Astrocyte of the hippocampus (primary cell): ENCODE results near the gene RBM26.
A peak's percentile ranks its signal among the peaks of the same experiment; 100 is the strongest.
"Not testable (repeated sequence)": the region's sequence is repeated elsewhere in the genome, so short reads cannot be mapped to it uniquely, and the experiment has no call there.

ENCODE experiments used
- DNase-seq: peaks from one replicate; pipeline ENCODE4 v3.0.0; 2011; ENCODE audit warnings: low read depth, low spot score

RBM26 gene

GRCh38 chr13:79387853-79388252 is 18.2 kb downstream of the RBM26 start:
- no peak for DNase-seq

DNA sequence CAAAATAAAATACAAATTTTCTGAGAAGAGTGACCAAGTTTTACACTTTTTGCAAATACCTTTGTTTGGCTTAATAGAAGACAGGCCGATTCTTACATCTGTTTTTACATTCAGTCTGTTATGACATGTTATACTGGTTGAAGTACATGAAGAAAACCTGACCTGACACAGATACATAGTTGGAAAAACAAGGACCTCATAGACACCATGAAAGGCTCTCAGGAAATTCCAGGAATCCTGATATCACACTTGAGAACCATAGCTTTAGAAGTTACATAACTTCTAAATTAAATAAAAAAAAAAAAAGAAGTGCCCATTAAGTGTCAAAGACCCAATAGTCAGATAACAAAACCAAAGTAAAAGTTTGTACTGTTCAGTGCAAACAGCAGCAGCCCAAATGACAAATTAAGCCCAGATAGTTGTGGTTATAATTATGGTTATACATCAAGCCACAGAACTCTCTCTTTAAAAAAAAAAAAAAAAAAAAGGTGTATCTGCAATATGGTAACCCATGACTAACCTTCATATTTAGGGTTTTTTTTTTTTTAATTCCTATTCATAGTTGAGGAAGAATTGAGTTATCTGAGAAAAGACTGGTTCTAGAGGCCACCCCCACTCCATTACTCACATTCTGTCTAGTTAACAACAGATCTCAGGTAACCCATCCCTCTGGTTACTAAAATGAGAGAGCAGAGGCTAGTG is 19.8 kb downstream of the RBM26 start:
- no peak for DNase-seq

DNA sequence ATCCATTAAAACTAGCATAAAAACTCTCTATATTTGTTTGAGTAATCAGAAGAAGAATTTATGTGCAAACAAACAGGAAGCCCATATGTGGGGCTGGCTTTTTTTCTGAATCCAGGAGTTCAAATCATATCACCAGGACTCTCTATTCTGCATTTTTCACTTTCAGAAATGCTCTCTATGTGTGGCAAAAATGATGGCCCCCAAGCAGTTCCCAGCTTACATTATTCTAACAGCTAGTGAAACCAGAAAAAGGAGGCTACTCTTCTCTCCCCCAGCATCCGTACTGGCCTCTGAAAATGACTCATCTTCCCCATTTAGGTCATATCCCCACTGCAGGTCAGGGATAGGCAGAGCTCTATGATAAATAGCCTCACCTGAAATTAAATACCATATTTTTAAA is 20.4 kb downstream of the RBM26 start:
- no peak for DNase-seq

GRCh38 chr13:79384022-79384610 is 21.9 kb downstream of the RBM26 start:
- DNase-seq, result no peak

DNA sequence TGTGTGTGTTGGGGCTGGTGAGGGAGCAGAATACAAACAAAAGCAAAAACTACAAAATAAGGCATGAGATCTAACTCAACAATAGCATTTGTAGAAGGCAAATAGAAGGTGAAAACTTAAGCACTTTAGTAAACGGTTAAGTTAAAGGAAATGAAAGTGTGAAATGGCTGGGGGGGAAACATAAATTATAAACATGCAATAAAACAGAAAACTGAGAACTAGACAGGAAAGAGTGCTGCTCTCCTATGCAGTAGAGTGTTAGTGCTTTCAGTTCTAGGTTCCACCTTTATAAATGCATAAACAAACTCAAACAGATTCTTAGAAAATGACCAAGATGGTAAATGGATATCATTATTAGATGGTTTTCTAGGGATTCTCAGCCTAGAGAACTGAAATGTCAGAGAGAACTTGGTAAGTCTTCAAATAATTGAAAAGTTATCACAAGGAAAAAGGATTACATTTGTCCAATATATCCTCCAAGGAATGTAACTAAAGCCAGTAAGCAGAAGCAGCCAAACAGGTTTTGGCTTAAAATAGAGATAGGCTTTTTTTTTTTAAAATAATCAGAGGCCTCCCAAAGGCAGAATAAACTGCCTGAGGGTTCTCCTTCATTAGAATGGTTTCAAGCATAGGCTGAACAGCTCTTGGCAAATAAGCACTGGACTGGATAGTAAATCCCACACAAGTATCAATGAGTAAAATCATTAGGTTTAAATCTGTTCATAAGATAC is 23.3 kb downstream of the RBM26 start:
- DNase-seq, result no peak

- DNase-seq, result no peak
Observed at GRCh38 chr13:79380997-79381396, 25.1 kb downstream of the RBM26 start.

DNA sequence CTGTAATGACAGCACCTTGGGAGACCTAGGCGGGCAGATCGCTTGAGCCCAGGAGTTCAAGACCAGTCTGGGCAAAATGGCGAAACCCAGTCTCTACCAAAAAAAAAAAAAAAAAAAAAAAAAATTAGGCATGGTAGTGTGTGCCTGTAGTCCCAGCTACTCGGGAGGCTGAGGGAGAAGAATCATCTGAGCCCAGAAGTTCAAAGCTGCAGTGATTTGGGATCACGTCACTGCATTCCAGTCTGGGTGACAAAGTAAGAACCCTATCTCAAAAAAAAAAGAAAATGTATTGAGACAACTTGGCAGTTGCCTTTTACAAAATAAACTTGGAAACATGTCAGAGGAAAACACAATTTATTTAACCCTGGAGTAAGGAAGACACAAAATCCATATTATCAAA is 26.8 kb downstream of the RBM26 start:
- no peak for DNase-seq

DNA sequence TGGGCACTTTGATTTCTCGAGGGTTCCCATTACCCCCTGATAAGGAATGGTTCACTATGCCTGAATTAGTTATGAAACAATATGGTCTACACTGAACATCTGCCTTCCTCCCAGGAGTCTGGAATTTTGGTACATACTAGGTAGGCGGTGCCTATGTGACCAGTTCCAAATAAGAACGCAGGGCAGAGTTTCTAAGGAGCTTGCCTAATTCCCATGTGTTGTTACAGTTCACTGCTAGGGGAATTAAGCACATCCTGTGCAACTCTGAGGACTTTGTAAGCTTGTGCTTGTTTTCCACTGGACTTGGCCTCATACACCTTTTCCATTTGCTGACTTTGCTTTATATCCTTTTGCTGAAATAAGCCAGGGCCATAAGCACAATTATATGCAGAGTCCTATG is 29.2 kb downstream of the RBM26 start:
- DNase-seq, result no peak

DNA sequence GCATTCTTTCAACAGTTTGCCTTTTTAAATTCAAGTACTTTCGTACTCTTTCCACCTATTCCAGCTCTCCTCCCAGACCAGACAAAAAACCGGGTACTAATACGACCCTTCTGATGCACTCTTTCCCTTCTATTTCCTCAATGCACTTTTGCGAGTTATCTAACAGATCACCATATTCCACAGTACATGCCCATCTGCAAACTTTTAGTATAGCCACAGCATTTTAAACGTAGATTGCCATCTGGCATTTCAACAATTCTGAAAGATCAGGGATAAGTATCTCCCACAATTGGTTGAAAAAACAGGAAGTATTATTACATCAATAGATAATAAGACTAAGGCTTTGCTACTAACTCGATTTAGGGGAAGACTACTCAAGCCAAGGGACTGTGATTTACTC is 31.5 kb downstream of the RBM26 start:
- no peak for DNase-seq

DNA sequence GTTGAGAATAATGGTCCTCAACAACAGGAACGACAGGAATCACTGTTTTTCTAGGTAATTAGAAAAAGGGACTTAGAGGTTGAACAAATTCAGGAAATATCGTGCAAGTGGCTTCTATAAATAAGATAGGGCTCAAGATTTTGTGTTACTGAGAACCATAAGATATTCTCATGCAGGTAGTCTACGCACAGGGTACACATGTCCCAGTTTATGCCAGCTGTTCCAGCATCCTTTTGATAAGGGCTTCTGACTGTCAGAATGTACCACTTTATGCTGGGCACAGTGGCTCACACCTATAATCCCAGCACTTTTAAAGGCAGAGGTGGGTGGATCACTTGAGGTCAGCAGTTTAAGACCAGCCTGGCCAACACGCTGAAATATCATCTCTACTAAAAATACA is 32.1 kb downstream of the RBM26 start:
- no peak for DNase-seq

DNA sequence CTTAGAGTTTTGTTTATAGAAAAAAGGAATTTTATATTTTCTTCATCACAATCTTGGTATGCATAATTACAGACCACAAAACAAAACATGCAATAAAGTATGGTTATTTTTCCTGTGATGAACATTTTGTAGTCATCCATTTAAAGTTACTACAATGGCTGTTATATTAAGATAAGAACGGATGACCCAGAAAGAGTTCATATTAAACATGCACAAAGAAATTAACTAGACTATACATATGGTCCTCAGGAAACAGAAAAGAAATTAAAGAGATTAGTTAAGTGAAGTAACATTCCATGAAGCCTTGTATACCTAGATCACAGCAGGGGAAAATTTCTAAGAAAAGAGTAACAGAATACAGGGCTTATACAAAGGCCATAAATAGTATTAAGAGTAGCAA is 36.8 kb downstream of the RBM26 start:
- no peak for DNase-seq

GRCh38 chr13:79365981-79366380 is 40.1 kb downstream of the RBM26 start:
- no peak for DNase-seq

- no peak for DNase-seq
Observed at GRCh38 chr13:79361299-79361698, 44.8 kb downstream of the RBM26 start.

GRCh38 chr13:79360095-79360494 is 46.0 kb downstream of the RBM26 start:
- DNase-seq, result no peak

GRCh38 chr13:79359064-79359463 is 47.0 kb downstream of the RBM26 start:
- no peak for DNase-seq

DNA sequence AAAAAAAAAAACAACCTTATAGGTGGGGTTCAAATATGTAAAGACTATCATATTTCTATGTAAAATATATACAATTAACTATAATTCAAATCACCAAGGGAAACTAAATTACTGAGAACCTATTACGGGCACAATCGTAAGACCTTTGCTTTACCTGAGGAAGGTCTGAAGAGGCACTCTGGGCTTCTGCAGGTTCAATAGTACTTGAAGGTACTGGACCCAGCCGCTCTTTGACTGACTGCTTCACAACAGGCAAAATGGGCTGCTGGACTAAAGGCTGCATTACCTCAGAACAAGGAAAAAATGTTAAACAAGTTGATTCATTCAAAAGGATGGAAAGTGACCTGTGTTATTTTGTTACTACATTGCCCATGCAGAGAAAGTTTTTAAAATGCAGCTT is 51.8 kb downstream of the RBM26 start:
- no peak for DNase-seq

DNA sequence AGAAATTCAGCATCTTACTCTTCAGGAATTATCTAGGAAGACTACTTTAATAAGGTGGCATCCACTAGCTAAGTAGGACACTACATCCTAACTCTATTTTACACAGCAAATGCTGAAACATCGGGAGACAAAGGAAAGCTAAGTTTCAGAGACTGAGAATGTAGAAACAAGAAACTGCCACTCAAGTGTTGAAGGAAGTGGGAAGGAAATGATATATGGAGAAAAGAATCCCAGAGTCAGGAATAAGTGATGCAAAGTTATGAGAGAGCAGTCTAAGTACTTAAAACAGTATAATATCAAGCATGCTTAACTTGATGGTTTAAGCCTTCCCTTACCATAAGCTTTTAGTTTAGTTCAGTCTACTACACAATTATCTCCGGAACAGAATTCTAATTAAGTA is 52.4 kb downstream of the RBM26 start:
- DNase-seq, result no peak

DNA sequence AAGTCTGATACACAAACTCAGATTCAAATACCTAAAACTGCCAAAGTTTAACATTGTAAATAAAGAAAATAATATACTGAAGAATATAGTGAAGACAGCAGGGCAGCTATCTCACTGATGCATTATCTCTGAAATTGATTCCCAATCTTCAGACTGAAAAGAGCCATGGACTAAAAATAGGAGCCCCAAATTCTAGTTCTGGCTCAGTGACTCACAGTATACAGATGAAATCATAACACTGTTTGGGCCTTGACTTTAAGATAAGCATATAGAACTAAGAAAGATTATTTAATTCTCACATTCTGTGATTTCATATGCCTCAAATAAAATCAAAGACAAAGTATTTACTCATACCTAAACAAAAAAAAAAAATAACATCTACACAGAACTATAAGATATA is 53.9 kb downstream of the RBM26 start:
- DNase-seq, result no peak

DNA sequence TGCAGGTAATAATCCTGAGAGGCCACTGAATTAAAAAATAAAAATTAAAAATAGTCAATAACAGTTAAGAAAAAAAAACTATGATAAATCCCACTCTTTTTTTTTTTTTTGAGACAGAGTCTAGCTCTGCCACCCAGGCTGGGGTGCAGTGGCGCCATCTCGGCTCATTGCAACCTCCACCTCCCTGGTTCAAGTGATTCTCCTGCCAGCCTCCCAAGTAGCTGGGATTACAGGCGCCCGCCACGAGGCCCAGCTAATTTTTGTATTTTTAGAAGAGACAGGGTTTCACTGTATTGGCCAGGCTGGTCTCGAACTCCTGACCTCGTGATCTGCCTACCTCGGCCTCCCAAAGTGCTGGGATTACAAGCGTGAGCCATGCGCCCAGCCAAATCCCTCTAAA is 56.4 kb downstream of the RBM26 start:
- DNase-seq, result not testable (repeated sequence)

DNA sequence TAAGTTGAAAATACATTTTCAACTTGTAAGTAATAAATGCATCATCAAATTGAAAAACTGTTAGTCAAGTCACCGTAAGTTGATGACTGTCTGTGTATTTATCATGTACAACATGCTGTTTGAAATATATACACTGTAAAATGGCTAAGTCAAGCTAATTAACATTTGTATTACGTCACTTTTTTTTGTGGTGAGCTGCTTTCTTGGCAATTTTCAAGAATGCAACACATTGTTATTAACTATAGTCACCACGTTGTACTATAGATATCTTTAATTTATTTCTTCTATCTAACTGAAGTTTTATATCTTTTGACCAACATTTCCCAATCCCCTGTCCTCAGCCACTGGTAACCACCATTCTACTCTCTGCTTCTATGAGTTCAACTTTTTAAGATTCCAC is 57.0 kb downstream of the RBM26 start:
- DNase-seq, result peak; percentile 26

DNA sequence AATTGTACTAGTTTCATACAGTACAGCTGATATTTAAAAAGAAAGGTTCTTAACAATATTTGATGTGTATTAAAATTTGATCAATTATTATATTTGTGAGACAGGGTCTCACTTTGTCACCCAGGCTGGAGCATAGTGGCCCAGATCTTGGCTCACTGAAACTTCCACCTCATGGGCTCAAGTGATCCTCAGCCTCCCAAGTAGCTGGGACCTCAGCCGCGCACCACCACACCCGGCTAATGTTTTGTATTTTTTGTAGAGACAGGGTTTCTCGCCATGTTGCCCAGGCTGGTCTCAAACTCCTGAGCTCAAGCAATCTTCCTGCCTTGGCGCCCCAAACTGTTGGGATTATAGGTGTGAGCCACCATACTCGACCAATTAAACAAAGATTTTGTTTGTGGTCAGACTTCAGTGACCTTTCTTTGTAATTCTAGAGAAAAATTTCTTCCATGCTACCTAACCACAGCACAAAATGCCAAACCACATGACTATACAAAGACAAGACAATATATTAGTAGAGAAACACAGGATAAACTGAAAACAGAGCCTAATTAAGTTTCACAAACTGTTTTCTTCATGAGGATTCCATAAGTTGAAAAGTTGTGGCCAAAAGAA is 59.6 kb downstream of the RBM26 start:
- DNase-seq, result peak; percentile 46

DNA sequence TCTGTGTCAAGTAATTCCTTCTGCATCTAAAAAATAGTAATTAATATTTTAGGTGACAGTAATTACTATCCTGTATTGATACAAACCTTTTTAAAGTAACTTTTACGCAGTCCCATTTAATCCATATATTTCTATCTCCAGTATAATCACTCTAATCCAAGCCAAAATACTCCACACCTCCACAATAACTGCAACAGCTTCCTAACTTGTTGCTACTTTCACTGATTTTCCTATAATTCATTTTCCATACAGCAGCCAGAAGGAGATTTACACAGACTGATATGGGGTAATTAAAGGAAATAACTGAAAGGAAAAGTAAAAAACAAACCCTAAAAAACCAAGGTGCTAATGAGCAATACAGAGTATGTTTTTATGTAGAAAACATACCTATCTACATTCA is 64.9 kb downstream of the RBM26 start:
- DNase-seq, result no peak

GRCh38 chr13:79340490-79340889 is 65.6 kb downstream of the RBM26 start:
- no peak for DNase-seq
